NCI-H2196 (cell line): ENCODE measurements around the gene ATP9A.
"Not testable (repeated sequence)": the region's sequence is repeated elsewhere in the genome, so short reads cannot be mapped to it uniquely, and the experiment has no call there.

Experiments
- DNase-seq: peaks from one replicate; lab custom pipeline; 2025; ENCODE audit not compliant: unreplicated experiment; lab: John Stamatoyannopoulos, UW

ATP9A gene

GRCh38 chr20:51583499-51583898 is 184.7 kb downstream of the ATP9A start:
- DNase-seq: no peak

- peak; percentile 8 for DNase-seq
Observed at GRCh38 chr20:51583073-51583472, 185.1 kb downstream of the ATP9A start.

GRCh38 chr20:51581571-51581970 is 186.6 kb downstream of the ATP9A start:
- no peak for DNase-seq

- no peak for DNase-seq
Observed at GRCh38 chr20:51579137-51579536, 189.1 kb downstream of the ATP9A start.

GRCh38 chr20:51578145-51578459 is 190.1 kb downstream of the ATP9A start:
- DNase-seq: no peak

- DNase-seq: no peak
Observed at GRCh38 chr20:51577432-51578144, 190.6 kb downstream of the ATP9A start.

- DNase-seq: no peak
Observed at GRCh38 chr20:51575486-51575885, 192.7 kb downstream of the ATP9A start.

- DNase-seq: no peak
Observed at GRCh38 chr20:51574248-51575033, 193.7 kb downstream of the ATP9A start.

GRCh38 chr20:51573576-51574243 is 194.5 kb downstream of the ATP9A start:
- DNase-seq: no peak

- DNase-seq: no peak
Observed at GRCh38 chr20:51571460-51571794, 196.8 kb downstream of the ATP9A start.

GRCh38 chr20:51570739-51571459 is 197.3 kb downstream of the ATP9A start:
- DNase-seq: no peak

GRCh38 chr20:51569815-51570738 is 198.1 kb downstream of the ATP9A start:
- DNase-seq: no peak

- not testable (repeated sequence) for DNase-seq
Observed at GRCh38 chr20:51568533-51568932, 199.7 kb downstream of the ATP9A start.

- no peak for DNase-seq
Observed at GRCh38 chr20:51567622-51568021, 200.6 kb downstream of the ATP9A start.

- DNase-seq: no peak
Observed at GRCh38 chr20:51566594-51566993, 201.6 kb downstream of the ATP9A start.

- no peak for DNase-seq
Observed at GRCh38 chr20:51565298-51566144, 202.7 kb downstream of the ATP9A start.

- peak; percentile 33 for DNase-seq
Observed at GRCh38 chr20:51563486-51564332, 204.5 kb downstream of the ATP9A start.

GRCh38 chr20:51563174-51563485 is 205.1 kb downstream of the ATP9A start:
- DNase-seq: no peak
